Measurements from ENCODE around the gene TMEM219.

DNA sequence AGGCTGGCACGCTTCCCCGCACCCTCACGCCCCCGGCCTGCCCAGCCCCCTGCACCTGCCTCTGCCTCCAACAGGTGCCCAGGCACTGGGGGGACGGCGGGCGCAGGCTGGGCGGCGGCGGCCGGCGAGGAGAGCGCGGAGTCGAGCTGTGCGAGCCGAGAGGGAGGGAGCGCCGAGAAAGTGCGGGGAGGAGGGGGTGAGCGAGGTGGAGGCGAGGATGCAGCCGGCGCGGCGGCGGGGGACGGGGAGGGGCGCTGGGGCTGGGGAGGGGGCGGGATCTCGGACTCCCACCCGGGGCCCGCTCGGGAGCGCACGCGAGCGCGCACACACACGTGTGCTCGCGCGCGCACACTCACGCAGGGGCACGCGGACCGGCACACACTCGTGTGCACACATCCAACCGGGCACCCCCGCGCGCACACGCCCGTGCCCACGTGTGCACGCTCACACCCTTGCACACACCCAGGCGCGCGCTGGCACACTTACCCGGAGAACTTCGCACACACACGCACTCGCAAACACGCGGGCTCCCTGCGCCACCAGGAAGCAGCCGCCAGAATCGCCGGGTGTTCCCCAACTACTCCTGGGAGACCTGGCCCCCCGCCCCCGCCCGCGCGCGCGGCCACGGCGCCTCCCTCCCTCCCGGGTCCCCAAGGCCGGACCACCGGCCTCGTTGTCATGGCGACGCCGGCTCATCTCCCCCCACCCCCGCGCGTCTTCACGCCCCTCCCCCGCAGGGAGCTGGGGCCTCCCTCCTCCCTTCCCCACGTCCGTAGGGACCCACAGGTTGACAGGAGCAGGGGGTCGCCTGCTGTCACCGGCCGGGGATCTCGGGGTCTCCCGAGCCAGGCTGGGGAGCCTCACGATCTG is 49.2 kb downstream of the TMEM219 start, which contains the start of gene DOC2A:
- TF ChIP-seq, protein P1, sequence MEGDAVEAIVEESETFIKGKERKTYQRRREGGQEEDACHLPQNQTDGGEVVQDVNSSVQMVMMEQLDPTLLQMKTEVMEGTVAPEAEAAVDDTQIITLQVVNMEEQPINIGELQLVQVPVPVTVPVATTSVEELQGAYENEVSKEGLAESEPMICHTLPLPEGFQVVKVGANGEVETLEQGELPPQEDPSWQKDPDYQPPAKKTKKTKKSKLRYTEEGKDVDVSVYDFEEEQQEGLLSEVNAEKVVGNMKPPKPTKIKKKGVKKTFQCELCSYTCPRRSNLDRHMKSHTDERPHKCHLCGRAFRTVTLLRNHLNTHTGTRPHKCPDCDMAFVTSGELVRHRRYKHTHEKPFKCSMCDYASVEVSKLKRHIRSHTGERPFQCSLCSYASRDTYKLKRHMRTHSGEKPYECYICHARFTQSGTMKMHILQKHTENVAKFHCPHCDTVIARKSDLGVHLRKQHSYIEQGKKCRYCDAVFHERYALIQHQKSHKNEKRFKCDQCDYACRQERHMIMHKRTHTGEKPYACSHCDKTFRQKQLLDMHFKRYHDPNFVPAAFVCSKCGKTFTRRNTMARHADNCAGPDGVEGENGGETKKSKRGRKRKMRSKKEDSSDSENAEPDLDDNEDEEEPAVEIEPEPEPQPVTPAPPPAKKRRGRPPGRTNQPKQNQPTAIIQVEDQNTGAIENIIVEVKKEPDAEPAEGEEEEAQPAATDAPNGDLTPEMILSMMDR (conservative IDR thresholded peaks at IDR 0.05 in 1 of 2, IDR thresholded peaks at IDR 0.05 in 1 of 2; ENCODE audit: low read depth in 1 of 2, low read length in 2 of 2): no peak
- TF ChIP-seq EZH2 (IDR thresholded peaks at IDR 0.05; ENCODE audit: low read length, missing control alignments): peak; percentile 31
